ENCODE results near the gene SEMA5B.

The SEMA5B gene

GRCh38 chr3:122996038-122996580, 31.5 kb downstream of the SEMA5B start:
- H3K9ac ChIP-seq (ENCODE audit: low read depth, low read length, poor library complexity): no peak overlapping the region
- H3K27me3 ChIP-seq (ENCODE audit: control insufficient read depth in 3 of 3, insufficient read depth in 3 of 3, low read depth in 1 of 3, low read length in 3 of 3): no peaks in the 10 kb centered on the region
- no peak overlapping the region for H3K4me2 ChIP-seq (ENCODE audit: insufficient read depth, low read length, poor library complexity, severe bottlenecking)
- no peak overlapping the region for H3K14ac ChIP-seq (ENCODE audit: low read length)
- H3K23ac ChIP-seq (ENCODE audit: low read depth, low read length, poor library complexity): no peak overlapping the region
- no peak overlapping the region for H4K91ac ChIP-seq (ENCODE audit: low read depth, low read length, poor library complexity)
- no peak overlapping the region for H3K4me3 ChIP-seq (ENCODE audit: low read length in 2 of 2)
- no peak overlapping the region for H2AFZ ChIP-seq (ENCODE audit: low read length)
- no CpG with 5 or more reads among the region's 14 CpGs for WGBS, 2 donors (ENCODE audit: extremely low coverage in 2 of 2, insufficient read length in 2 of 2, insufficient replicate concordance in 1 of 2)
- peaks cover 0 to 2% of the 10 kb centered on the region in 2 donors for H3K9me3 ChIP-seq (replicated peaks in 1 of 2; ENCODE audit: control insufficient read depth in 2 of 2, insufficient read depth in 1 of 2, low read depth in 1 of 2, low read length in 2 of 2)
- H2BK120ac ChIP-seq (ENCODE audit: low read depth, low read length): no peak overlapping the region
- peaks cover 0 to 97% of the 10 kb centered on the region in 2 donors for H3K36me3 ChIP-seq (replicated peaks in 1 of 2; ENCODE audit: control insufficient read depth in 2 of 2, insufficient read depth in 2 of 2, low read length in 2 of 2)
- peak overlapping the region; percentile 33 for H3K18ac ChIP-seq (ENCODE audit: low read length)
- no peak overlapping the region for H2BK5ac ChIP-seq (ENCODE audit: low read length)
- peaks cover 33 to 38% of the 10 kb centered on the region in 2 donors for H3K4me1 ChIP-seq (ENCODE audit: control insufficient read depth in 2 of 2, insufficient read depth in 1 of 2, low read depth in 1 of 2, low read length in 2 of 2)
- H4K8ac ChIP-seq (ENCODE audit: low read depth, low read length): no peak overlapping the region
- H3K27ac ChIP-seq (replicated peaks; ENCODE audit: low read length): no peak overlapping the region
- H2BK15ac ChIP-seq (ENCODE audit: low read length): no peak overlapping the region
- H3K4ac ChIP-seq (ENCODE audit: low read length): no peak overlapping the region
- H3K79me1 ChIP-seq (ENCODE audit: low read depth, low read length): peaks cover 3% of the 10 kb centered on the region
- H2BK12ac ChIP-seq (ENCODE audit: low read length): no peak overlapping the region
- DNase-seq (ENCODE audit: low spot score): no peak
- no peak overlapping the region for H2AK5ac ChIP-seq (ENCODE audit: low read depth, low read length)

GRCh38 chr3:122994954-122995353, 32.6 kb downstream of the SEMA5B start:
- Histone ChIP-seq H3K4me1 (ENCODE audit: control insufficient read depth in 2 of 2, insufficient read depth in 1 of 2, low read depth in 1 of 2, low read length in 2 of 2) (peaks cover 34 to 35% of the 10 kb centered on the region in 2 donors), H2BK15ac (ENCODE audit: low read length) (no peak overlapping the region), H3K27me3 (ENCODE audit: control insufficient read depth in 3 of 3, insufficient read depth in 3 of 3, low read depth in 1 of 3, low read length in 3 of 3) (no peaks in the 10 kb centered on the region), H3K9ac (ENCODE audit: low read depth, low read length, poor library complexity) (no peak overlapping the region), H2AK5ac (ENCODE audit: low read depth, low read length) (no peak overlapping the region), H4K91ac (ENCODE audit: low read depth, low read length, poor library complexity) (no peak overlapping the region), H2AFZ (ENCODE audit: low read length) (no peak overlapping the region), H3K18ac (ENCODE audit: low read length) (no peak overlapping the region), H2BK120ac (ENCODE audit: low read depth, low read length) (no peak overlapping the region), H2BK12ac (ENCODE audit: low read length) (no peak overlapping the region), H3K27ac (replicated peaks; ENCODE audit: low read length) (no peak overlapping the region), H3K79me1 (ENCODE audit: low read depth, low read length) (peaks cover 3% of the 10 kb centered on the region), H3K9me3 (replicated peaks in 1 of 2; ENCODE audit: control insufficient read depth in 2 of 2, insufficient read depth in 1 of 2, low read depth in 1 of 2, low read length in 2 of 2) (peaks cover 0 to 2% of the 10 kb centered on the region in 2 donors), H3K4ac (ENCODE audit: low read length) (no peak overlapping the region), H2BK5ac (ENCODE audit: low read length) (no peak overlapping the region), H3K4me2 (ENCODE audit: insufficient read depth, low read length, poor library complexity, severe bottlenecking) (no peak overlapping the region), H3K14ac (ENCODE audit: low read length) (no peak overlapping the region), H3K23ac (ENCODE audit: low read depth, low read length, poor library complexity) (no peak overlapping the region), H4K8ac (ENCODE audit: low read depth, low read length) (no peak overlapping the region), H3K36me3 (replicated peaks in 1 of 2; ENCODE audit: control insufficient read depth in 2 of 2, insufficient read depth in 2 of 2, low read length in 2 of 2) (peaks cover 0 to 97% of the 10 kb centered on the region in 2 donors), H3K4me3 (ENCODE audit: low read length in 2 of 2) (no peak overlapping the region)
- WGBS, 2 donors (ENCODE audit: extremely low coverage in 2 of 2, insufficient read length in 2 of 2, insufficient replicate concordance in 1 of 2): no CpG with 5 or more reads among the region's 3 CpGs
- DNase-seq (ENCODE audit: low spot score): no peak

- Histone ChIP-seq H2AFZ (ENCODE audit: low read length) (no peak overlapping the region), H3K9me3 (replicated peaks in 1 of 2; ENCODE audit: control insufficient read depth in 2 of 2, insufficient read depth in 1 of 2, low read depth in 1 of 2, low read length in 2 of 2) (peaks cover 0 to 2% of the 10 kb centered on the region in 2 donors), H2BK5ac (ENCODE audit: low read length) (peak overlapping the region; percentile 33), H3K36me3 (replicated peaks in 1 of 2; ENCODE audit: control insufficient read depth in 2 of 2, insufficient read depth in 2 of 2, low read length in 2 of 2) (peaks cover 0 to 97% of the 10 kb centered on the region in 2 donors), H3K4me2 (ENCODE audit: insufficient read depth, low read length, poor library complexity, severe bottlenecking) (no peak overlapping the region), H3K23ac (ENCODE audit: low read depth, low read length, poor library complexity) (no peak overlapping the region), H2BK15ac (ENCODE audit: low read length) (peak overlapping the region; percentile 6), H4K8ac (ENCODE audit: low read depth, low read length) (no peak overlapping the region), H3K14ac (ENCODE audit: low read length) (no peak overlapping the region), H3K4me3 (ENCODE audit: low read length in 2 of 2) (no peak overlapping the region), H2AK5ac (ENCODE audit: low read depth, low read length) (peak overlapping the region; percentile 3), H2BK12ac (ENCODE audit: low read length) (no peak overlapping the region), H3K4ac (ENCODE audit: low read length) (no peak overlapping the region), H2BK120ac (ENCODE audit: low read depth, low read length) (no peak overlapping the region), H3K4me1 (ENCODE audit: control insufficient read depth in 2 of 2, insufficient read depth in 1 of 2, low read depth in 1 of 2, low read length in 2 of 2) (peaks cover 36 to 48% of the 10 kb centered on the region in 2 donors), H3K27ac (replicated peaks; ENCODE audit: low read length) (peak overlapping the region; percentile 46), H4K91ac (ENCODE audit: low read depth, low read length, poor library complexity) (peak overlapping the region; percentile 40), H3K18ac (ENCODE audit: low read length) (peak overlapping the region; percentile 62), H3K79me1 (ENCODE audit: low read depth, low read length) (peaks cover 3% of the 10 kb centered on the region), H3K27me3 (ENCODE audit: control insufficient read depth in 3 of 3, insufficient read depth in 3 of 3, low read depth in 1 of 3, low read length in 3 of 3) (no peaks in the 10 kb centered on the region), H3K9ac (ENCODE audit: low read depth, low read length, poor library complexity) (no peak overlapping the region)
- no CpG with 5 or more reads among the region's 18 CpGs for WGBS, 2 donors (ENCODE audit: extremely low coverage in 2 of 2, insufficient read length in 2 of 2, insufficient replicate concordance in 1 of 2)
- no peak for DNase-seq (ENCODE audit: low spot score)
Observed at GRCh38 chr3:122993124-122993978, 34.2 kb downstream of the SEMA5B start.

- Histone ChIP-seq H3K14ac (ENCODE audit: low read length) (peak overlapping the region; percentile 12), H2BK120ac (ENCODE audit: low read depth, low read length) (no peak overlapping the region), H3K9ac (ENCODE audit: low read depth, low read length, poor library complexity) (peak overlapping the region; percentile 26), H4K8ac (ENCODE audit: low read depth, low read length) (no peak overlapping the region), H2BK15ac (ENCODE audit: low read length) (no peak overlapping the region), H3K4me3 (ENCODE audit: low read length in 2 of 2) (no peak overlapping the region), H3K27me3 (ENCODE audit: control insufficient read depth in 3 of 3, insufficient read depth in 3 of 3, low read depth in 1 of 3, low read length in 3 of 3) (no peaks in the 10 kb centered on the region), H2AFZ (ENCODE audit: low read length) (no peak overlapping the region), H2AK5ac (ENCODE audit: low read depth, low read length) (peak overlapping the region; percentile 40), H3K36me3 (replicated peaks in 1 of 2; ENCODE audit: control insufficient read depth in 2 of 2, insufficient read depth in 2 of 2, low read length in 2 of 2) (peaks cover 0 to 90% of the 10 kb centered on the region in 2 donors), H3K18ac (ENCODE audit: low read length) (peak overlapping the region; percentile 62), H2BK12ac (ENCODE audit: low read length) (no peak overlapping the region), H4K91ac (ENCODE audit: low read depth, low read length, poor library complexity) (no peak overlapping the region), H3K4ac (ENCODE audit: low read length) (no peak overlapping the region), H3K27ac (replicated peaks; ENCODE audit: low read length) (no peak overlapping the region), H3K23ac (ENCODE audit: low read depth, low read length, poor library complexity) (no peak overlapping the region), H3K4me2 (ENCODE audit: insufficient read depth, low read length, poor library complexity, severe bottlenecking) (no peak overlapping the region), H2BK5ac (ENCODE audit: low read length) (no peak overlapping the region), H3K4me1 (ENCODE audit: control insufficient read depth in 2 of 2, insufficient read depth in 1 of 2, low read depth in 1 of 2, low read length in 2 of 2) (peaks cover 37 to 52% of the 10 kb centered on the region in 2 donors), H3K79me1 (ENCODE audit: low read depth, low read length) (peaks cover 3% of the 10 kb centered on the region), H3K9me3 (replicated peaks in 1 of 2; ENCODE audit: control insufficient read depth in 2 of 2, insufficient read depth in 1 of 2, low read depth in 1 of 2, low read length in 2 of 2) (peaks cover 0 to 2% of the 10 kb centered on the region in 2 donors)
- WGBS, 2 donors (ENCODE audit: extremely low coverage in 2 of 2, insufficient read length in 2 of 2, insufficient replicate concordance in 1 of 2): no CpG with 5 or more reads among the region's 9 CpGs
- no peak for DNase-seq (ENCODE audit: low spot score)
Observed at GRCh38 chr3:122992676-122993075, 34.9 kb downstream of the SEMA5B start.

All from neuronal stem cell (in vitro differentiated cells).